AG09319 (cell line): ENCODE data around the gene TXLNA.

ENCODE experiments used
- DNase-seq: peaks from one replicate; pipeline ENCODE4 v3.0.0-alpha.2; 2010; ENCODE audit warnings: low read depth; ENCODE audit errors: extremely low read depth
- CTCF ChIP-seq: IDR thresholded peaks from 2 replicates; pipeline ENCODE4 v1.5.1; 2011; ENCODE audit warnings: low read depth, mild to moderate bottlenecking, inconsistent platforms, low read length, moderate library complexity

The TXLNA gene

GRCh38 chr1:32205401-32206370 is 26.2 kb downstream of the TXLNA start, which contains the start of gene IQCC:
Gene IQCC (plus strand): TSS chr1:32205671. CDS start chr1:32205682, 11 bp downstream.
- peak; percentile 45 for DNase-seq
- TF ChIP-seq CTCF = no peak

GRCh38 chr1:32208469-32208868 is 29.0 kb downstream of the TXLNA start:
- DNase-seq = no peak
- TF ChIP-seq CTCF = no peak

- TF ChIP-seq CTCF = no peak
- DNase-seq = no peak
Observed at GRCh38 chr1:32208891-32209328, 29.4 kb downstream of the TXLNA start, which contains the start of gene DCDC2B. Gene DCDC2B (plus strand): TSS chr1:32209089. CDS start chr1:32209094, 5 bp downstream.

GRCh38 chr1:32215629-32216480 is 36.4 kb downstream of the TXLNA start:
- DNase-seq = no peak

GRCh38 chr1:32216566-32216965 is 37.1 kb downstream of the TXLNA start:
- no peak for DNase-seq
- TF ChIP-seq CTCF = no peak

More at GRCh38 chr1:32215629-32216480, 36.4 kb downstream of the TXLNA start:
- TF ChIP-seq CTCF = peak; percentile 82

- no peak for TF ChIP-seq CTCF
- DNase-seq = no peak
Observed at GRCh38 chr1:32219022-32219421, 39.5 kb downstream of the TXLNA start.
